ENCODE measurements around the gene BTBD1. TPM values are rescaled to one million over a fixed set of nuclear protein-coding genes. Genes with fewer than 3 reads are reported as not detected.
A peak's percentile ranks its signal among the peaks of the same experiment; 100 is the strongest.
"Not testable (repeated sequence)": the region's sequence is repeated elsewhere in the genome, so short reads cannot be mapped to it uniquely, and the experiment has no call there.

BTBD1 gene
- total and polyA plus RNA-seq, 7 experiments from 2014 or later: 35.0 to 57.6 (median 38.0) TPM

DNA sequence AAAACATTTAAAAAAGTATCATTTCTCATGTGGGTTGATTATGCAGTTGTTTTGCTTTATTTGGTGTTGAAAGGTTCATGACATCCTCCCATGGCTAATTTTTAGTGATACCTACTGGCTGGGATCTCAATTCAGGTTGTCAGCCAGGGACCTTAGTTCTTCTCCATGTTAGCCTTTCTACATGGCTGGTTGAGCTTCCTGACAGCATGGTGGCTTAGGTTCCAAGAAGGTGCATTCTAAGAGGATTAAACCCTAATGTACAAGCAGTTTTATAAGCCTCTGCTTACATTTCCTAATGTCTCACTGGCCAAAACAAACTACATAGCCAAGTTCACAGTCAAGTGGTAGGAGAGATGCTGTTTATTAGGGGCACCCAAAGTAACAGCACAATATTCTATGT lies 31.0 kb upstream of the BTBD1 start:
- Histone ChIP-seq H3K36me3 (ENCODE audit: control insufficient read depth in 2 of 3, insufficient read depth in 3 of 3, low read length in 3 of 3) (no peaks in the 10 kb centered on the region), H3K4me1 (ENCODE audit: control insufficient read depth in 2 of 2, insufficient read depth in 2 of 2, low read length in 2 of 2) (no peaks in the 10 kb centered on the region), H3K4me3 (ENCODE audit: low read length) (no peak overlapping the region), H3K9me3 (ENCODE audit: control insufficient read depth in 2 of 3, low read length in 3 of 3) (peaks cover 0 to 4% (median 0%) of the 10 kb centered on the region in 3 experiments), H3K27ac (ENCODE audit: low read depth, low read length) (no peak overlapping the region), H3K27me3 (ENCODE audit: control insufficient read depth in 2 of 2, insufficient read depth in 2 of 2, low read length in 2 of 2) (no peaks in the 10 kb centered on the region)
- CTCF ChIA-PET: no interaction called here
- ATAC-seq (no peak), DNase-seq (no peak)
- Mint-ChIP-seq H3K36me3 (peaks cover 0 to 3% (median 0%) of the 10 kb centered on the region in 5 donors), H3K9me3 (peaks cover 0 to 17% (median 9%) of the 10 kb centered on the region in 11 donors), H3K27me3 (peaks cover 21 to 64% (median 25%) of the 10 kb centered on the region in 5 donors), H3K4me1 (no peaks in the 10 kb centered on the region), H3K4me3 (no peak overlapping the region), H3K27ac (no peak overlapping the region)
- POLR2A ChIA-PET: interaction anchor here (0.6 kb wide), 1 partner anchor 9 kb away, joined by 4 read pairs; no protein-coding TSS in a partner anchor
- intact Hi-C loops (cut with micrococcal nuclease): no loop called here

DNA sequence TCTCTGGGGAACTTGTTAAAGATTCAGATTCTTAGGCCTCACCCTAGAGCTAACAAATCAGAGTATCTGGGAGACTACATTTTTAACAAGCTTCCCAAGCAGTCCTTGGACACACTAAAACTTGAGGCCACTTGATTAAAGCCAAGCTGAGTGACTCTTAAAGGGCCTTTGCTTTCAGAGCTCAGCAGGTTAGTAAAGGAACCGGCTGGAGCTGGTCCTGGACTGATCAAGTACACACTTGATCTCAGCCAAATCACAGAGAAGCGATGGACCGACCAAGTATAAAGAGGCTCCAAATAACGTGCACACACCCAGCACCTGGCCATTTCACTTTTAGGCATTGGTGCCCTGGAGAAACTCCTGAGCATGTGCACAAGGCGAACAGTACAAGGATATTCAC lies 27.5 kb upstream of the BTBD1 start:
- Histone ChIP-seq H3K9me3 (ENCODE audit: control insufficient read depth in 2 of 3, low read length in 3 of 3) (peaks cover 0 to 4% (median 0%) of the 10 kb centered on the region in 3 experiments), H3K36me3 (ENCODE audit: control insufficient read depth in 2 of 3, insufficient read depth in 3 of 3, low read length in 3 of 3) (no peaks in the 10 kb centered on the region), H3K27me3 (ENCODE audit: control insufficient read depth in 2 of 2, insufficient read depth in 2 of 2, low read length in 2 of 2) (no peaks in the 10 kb centered on the region), H3K27ac (ENCODE audit: low read depth, low read length) (no peak overlapping the region), H3K4me3 (ENCODE audit: low read length) (no peak overlapping the region), H3K4me1 (ENCODE audit: control insufficient read depth in 2 of 2, insufficient read depth in 2 of 2, low read length in 2 of 2) (no peaks in the 10 kb centered on the region)
- Mint-ChIP-seq H3K4me3 (no peak overlapping the region), H3K27me3 (peaks cover 3 to 39% (median 10%) of the 10 kb centered on the region in 5 donors), H3K27ac (no peak overlapping the region), H3K9me3 (peaks cover 0 to 17% (median 8%) of the 10 kb centered on the region in 11 donors), H3K36me3 (peaks cover 0 to 3% (median 0%) of the 10 kb centered on the region in 5 donors), H3K4me1 (peaks cover 0 to 6% (median 5%) of the 10 kb centered on the region in 7 donors)
- DNase-seq: no peak
- POLR2A ChIA-PET: no interaction called here
- intact Hi-C loops (cut with micrococcal nuclease): no loop called here
- CTCF ChIA-PET: no interaction called here
- ATAC-seq: no peak

DNA sequence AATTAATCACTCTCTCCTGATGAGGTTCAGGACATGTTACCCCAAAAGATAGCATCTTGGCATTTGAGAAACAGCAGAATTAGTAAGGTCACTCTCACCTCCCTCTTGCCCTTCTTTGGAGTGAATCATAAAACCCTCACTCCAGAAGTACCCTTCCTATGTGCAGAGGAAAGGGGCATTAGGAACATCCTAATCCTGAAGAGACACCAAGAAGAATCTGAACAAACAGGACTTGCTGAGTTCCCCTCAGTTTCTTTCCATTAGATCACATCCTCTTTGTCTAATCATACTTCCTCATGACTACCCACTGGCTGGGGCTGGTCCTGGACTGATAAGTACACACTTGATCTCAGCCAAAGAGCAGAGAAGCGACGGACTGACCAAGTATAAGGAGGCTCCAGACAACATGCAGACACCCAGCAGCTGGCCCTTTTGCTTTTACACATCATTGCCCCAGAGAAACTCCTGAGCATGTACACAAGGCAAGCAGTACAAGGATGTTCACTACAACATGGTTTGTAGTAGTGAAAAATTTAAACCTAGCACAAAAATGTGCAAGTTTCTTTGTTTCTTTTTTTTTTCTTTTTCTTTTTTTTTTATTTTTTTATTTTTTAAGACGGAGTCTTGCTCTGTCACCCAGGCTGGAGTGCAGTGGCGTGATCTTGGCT lies 25.4 kb upstream of the BTBD1 start:
- Mint-ChIP-seq H3K36me3 (no peaks in the 10 kb centered on the region), H3K27ac (no peak overlapping the region), H3K27me3 (peaks cover 0 to 26% (median 12%) of the 10 kb centered on the region in 5 donors), H3K4me1 (peaks cover 0 to 6% (median 5%) of the 10 kb centered on the region in 7 donors), H3K4me3 (no peak overlapping the region), H3K9me3 (peaks cover 0 to 5% (median 0%) of the 10 kb centered on the region in 11 donors)
- peak; percentile 84 for ATAC-seq
- Histone ChIP-seq H3K4me1 (ENCODE audit: control insufficient read depth in 2 of 2, insufficient read depth in 2 of 2, low read length in 2 of 2) (no peaks in the 10 kb centered on the region), H3K9me3 (ENCODE audit: control insufficient read depth in 2 of 3, low read length in 3 of 3) (no peaks in the 10 kb centered on the region), H3K27ac (ENCODE audit: low read depth, low read length) (no peak overlapping the region), H3K27me3 (ENCODE audit: control insufficient read depth in 2 of 2, insufficient read depth in 2 of 2, low read length in 2 of 2) (no peaks in the 10 kb centered on the region), H3K36me3 (ENCODE audit: control insufficient read depth in 2 of 3, insufficient read depth in 3 of 3, low read length in 3 of 3) (no peaks in the 10 kb centered on the region), H3K4me3 (ENCODE audit: low read length) (no peak overlapping the region)
- intact Hi-C loops (cut with micrococcal nuclease): no loop called here
- ChIA-PET POLR2A (no interaction called here), CTCF (no interaction called here)
- no peak for DNase-seq

DNA sequence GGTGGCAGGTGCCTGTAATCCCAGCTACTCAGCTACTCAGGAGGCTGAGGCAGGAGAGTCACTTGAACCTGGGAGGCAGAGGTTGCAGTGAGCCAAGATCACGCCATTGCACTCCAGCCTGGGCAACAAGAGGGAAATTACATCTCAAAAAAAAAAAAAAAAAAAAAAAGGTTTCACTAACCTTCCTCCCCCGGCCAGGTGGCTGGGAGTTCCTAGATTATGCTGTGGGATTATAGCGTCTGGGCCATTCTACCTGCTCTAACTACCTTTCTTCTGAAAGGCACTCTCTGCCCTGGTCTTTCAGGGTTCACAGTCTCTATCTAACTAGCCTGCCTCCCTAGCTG lies 24.9 kb upstream of the BTBD1 start:
- H3K4me3 Mint-ChIP-seq; H3K9me3 Mint-ChIP-seq; intact Hi-C loops (cut with micrococcal nuclease); POLR2A ChIA-PET; H3K4me3 ChIP-seq (ENCODE audit: low read length); H3K4me1 Mint-ChIP-seq; H3K4me1 ChIP-seq (ENCODE audit: control insufficient read depth in 2 of 2, insufficient read depth in 2 of 2, low read length in 2 of 2); CTCF ChIA-PET; DNase-seq; H3K27ac Mint-ChIP-seq; H3K9me3 ChIP-seq (ENCODE audit: control insufficient read depth in 2 of 3, low read length in 3 of 3); H3K27me3 ChIP-seq (ENCODE audit: control insufficient read depth in 2 of 2, insufficient read depth in 2 of 2, low read length in 2 of 2); H3K36me3 Mint-ChIP-seq; H3K27ac ChIP-seq (ENCODE audit: low read depth, low read length); H3K36me3 ChIP-seq (ENCODE audit: control insufficient read depth in 2 of 3, insufficient read depth in 3 of 3, low read length in 3 of 3): not testable (repeated sequence)
- H3K27me3 Mint-ChIP-seq: peaks cover 0 to 26% (median 11%) of the 10 kb centered on the region in 5 donors
- peak; percentile 16 for ATAC-seq

DNA sequence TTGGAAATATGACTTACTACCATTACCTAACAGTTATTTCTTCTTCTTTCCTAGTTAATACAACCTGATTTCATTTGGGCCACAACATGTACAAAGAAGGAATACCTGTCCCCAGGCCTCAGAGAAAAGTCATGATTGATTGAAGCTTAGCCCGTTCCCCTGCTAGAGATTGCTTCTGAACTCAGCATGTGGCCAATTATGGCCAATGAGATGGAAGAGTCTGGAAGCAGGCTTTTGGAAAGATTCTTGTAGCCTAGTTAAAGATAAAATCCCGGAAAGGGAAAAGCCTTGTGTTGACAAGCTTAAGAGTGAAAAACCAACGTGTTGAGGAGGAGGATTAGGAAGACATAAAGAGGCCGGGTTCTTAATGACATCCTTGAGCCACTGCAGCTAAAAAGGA lies 23.4 kb upstream of the BTBD1 start:
- Mint-ChIP-seq H3K27ac (no peak overlapping the region), H3K4me3 (no peak overlapping the region), H3K36me3 (no peaks in the 10 kb centered on the region), H3K4me1 (peaks cover 0 to 6% (median 5%) of the 10 kb centered on the region in 7 donors), H3K27me3 (peaks cover 0 to 21% (median 7%) of the 10 kb centered on the region in 5 donors), H3K9me3 (no peaks in the 10 kb centered on the region)
- no peaks in the 10 kb centered on the region for H3K9me3 ChIP-seq (ENCODE audit: control insufficient read depth in 2 of 3, low read length in 3 of 3)
- intact Hi-C loops (cut with micrococcal nuclease): no loop called here
- ChIA-PET CTCF (no interaction called here), POLR2A (no interaction called here)
- no peak for DNase-seq
- H3K36me3 ChIP-seq (ENCODE audit: control insufficient read depth in 2 of 3, insufficient read depth in 3 of 3, low read length in 3 of 3): no peaks in the 10 kb centered on the region
- ATAC-seq: no peak
- H3K27me3 ChIP-seq (ENCODE audit: control insufficient read depth in 2 of 2, insufficient read depth in 2 of 2, low read length in 2 of 2): no peaks in the 10 kb centered on the region
- no peaks in the 10 kb centered on the region for H3K4me1 ChIP-seq (ENCODE audit: control insufficient read depth in 2 of 2, insufficient read depth in 2 of 2, low read length in 2 of 2)
- H3K4me3 ChIP-seq (ENCODE audit: low read length): no peak overlapping the region
- no peak overlapping the region for H3K27ac ChIP-seq (ENCODE audit: low read depth, low read length)

DNA sequence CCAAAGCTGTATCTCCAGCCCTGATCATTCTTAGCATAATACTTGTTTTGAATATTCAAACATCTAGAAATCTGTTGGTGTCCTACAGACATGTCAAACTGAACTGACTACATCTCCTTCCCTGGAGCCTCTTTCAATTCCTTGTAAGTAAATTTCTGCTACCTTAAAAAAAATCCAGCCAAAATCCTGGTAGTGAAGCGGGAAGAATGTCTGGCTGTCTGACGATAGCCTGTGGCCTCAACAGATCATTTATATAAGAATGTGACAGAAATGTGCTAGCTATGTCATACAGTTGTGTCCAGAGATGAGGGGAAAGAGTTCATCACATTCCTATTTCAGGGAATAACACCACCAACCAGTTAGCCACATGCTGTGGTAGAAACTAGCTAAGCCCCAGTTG lies 21.8 kb upstream of the BTBD1 start:
- Histone ChIP-seq H3K4me1 (ENCODE audit: control insufficient read depth in 2 of 2, insufficient read depth in 2 of 2, low read length in 2 of 2) (no peaks in the 10 kb centered on the region), H3K4me3 (ENCODE audit: low read length) (no peak overlapping the region), H3K36me3 (ENCODE audit: control insufficient read depth in 2 of 3, insufficient read depth in 3 of 3, low read length in 3 of 3) (no peaks in the 10 kb centered on the region), H3K9me3 (ENCODE audit: control insufficient read depth in 2 of 3, low read length in 3 of 3) (no peaks in the 10 kb centered on the region), H3K27me3 (ENCODE audit: control insufficient read depth in 2 of 2, insufficient read depth in 2 of 2, low read length in 2 of 2) (no peaks in the 10 kb centered on the region), H3K27ac (ENCODE audit: low read depth, low read length) (no peak overlapping the region)
- H3K9me3 Mint-ChIP-seq: no peaks in the 10 kb centered on the region
- intact Hi-C loops (cut with micrococcal nuclease): no loop called here
- H3K27ac Mint-ChIP-seq: no peak overlapping the region
- POLR2A ChIA-PET: no interaction called here
- H3K4me3 Mint-ChIP-seq: no peak overlapping the region
- DNase-seq (no peak), ATAC-seq (no peak)
- peaks cover 0 to 6% (median 5%) of the 10 kb centered on the region in 7 donors for H3K4me1 Mint-ChIP-seq
- peaks cover 0 to 24% (median 7%) of the 10 kb centered on the region in 5 donors for H3K27me3 Mint-ChIP-seq
- CTCF ChIA-PET: no interaction called here
- H3K36me3 Mint-ChIP-seq: no peaks in the 10 kb centered on the region

DNA sequence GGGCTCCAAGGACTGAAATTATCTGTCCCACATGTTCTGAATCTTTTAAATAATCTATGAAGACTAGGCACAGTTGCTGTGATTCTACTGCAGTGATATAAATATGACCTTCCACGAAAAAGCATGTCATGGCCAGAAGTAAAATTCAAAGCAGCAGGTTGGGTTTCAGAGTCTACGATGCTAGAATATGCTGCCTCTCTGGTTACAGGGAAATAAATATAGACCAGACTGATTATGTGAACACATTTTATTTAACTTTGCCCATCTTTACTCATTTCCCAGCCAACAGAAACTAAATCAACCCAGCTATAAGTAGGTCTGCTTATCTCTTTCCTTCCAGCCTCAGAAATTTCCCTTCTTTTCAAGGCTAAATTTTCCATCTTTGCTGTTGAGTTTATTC lies 20.5 kb upstream of the BTBD1 start:
- DNase-seq (no peak), ATAC-seq (no peak)
- no peak overlapping the region for H3K27ac Mint-ChIP-seq
- peaks cover 0 to 29% (median 7%) of the 10 kb centered on the region in 5 donors for H3K27me3 Mint-ChIP-seq
- Histone ChIP-seq H3K4me3 (ENCODE audit: low read length) (no peak overlapping the region), H3K36me3 (ENCODE audit: control insufficient read depth in 2 of 3, insufficient read depth in 3 of 3, low read length in 3 of 3) (no peaks in the 10 kb centered on the region), H3K27ac (ENCODE audit: low read depth, low read length) (no peak overlapping the region), H3K27me3 (ENCODE audit: control insufficient read depth in 2 of 2, insufficient read depth in 2 of 2, low read length in 2 of 2) (no peaks in the 10 kb centered on the region), H3K9me3 (ENCODE audit: control insufficient read depth in 2 of 3, low read length in 3 of 3) (no peaks in the 10 kb centered on the region), H3K4me1 (ENCODE audit: control insufficient read depth in 2 of 2, insufficient read depth in 2 of 2, low read length in 2 of 2) (no peaks in the 10 kb centered on the region)
- ChIA-PET POLR2A (no interaction called here), CTCF (no interaction called here)
- no peak overlapping the region for H3K4me3 Mint-ChIP-seq
- no peaks in the 10 kb centered on the region for H3K9me3 Mint-ChIP-seq
- H3K4me1 Mint-ChIP-seq: peaks cover 0 to 6% (median 5%) of the 10 kb centered on the region in 7 donors
- intact Hi-C loops (cut with micrococcal nuclease): no loop called here
- H3K36me3 Mint-ChIP-seq: no peaks in the 10 kb centered on the region

Measured in naive thymus-derived CD4-positive, alpha-beta T cell (primary cell).